Epithelial cell of alveolus of lung (primary cell): Measurements from ENCODE around the gene NT5C1A. TPM values are rescaled to one million over a fixed set of nuclear protein-coding genes. Genes with fewer than 3 reads are reported as not detected.

Source experiments
- total RNA-seq: library from RNA; depleted of rRNA; stranded (reverse); fragments of >200 nt; gene quantifications from 2 replicates; pipeline ENCODE4 v1.2.1, GENCODE V29; 2015

Gene NT5C1A
- not detected in 2 replicates for total RNA-seq

GRCh38 chr1:39671793-39672550, at the start of gene NT5C1A:
Gene NT5C1A, minus strand, starts transcription at chr1:39672107. Its CDS starts 69 bp downstream, at chr1:39672038.

GRCh38 chr1:39691383-39692151, 19.7 kb upstream of the NT5C1A start, which contains the start of gene HPCAL4:
Gene HPCAL4, minus strand, starts transcription at chr1:39691433. Its CDS starts 6,830 bp downstream, at chr1:39684603.

GRCh38 chr1:39639305-39640130, 32.4 kb downstream of the NT5C1A start, which contains the start of gene HEYL:
Gene HEYL, minus strand, starts transcription at chr1:39639643. Its CDS starts 18 bp downstream, at chr1:39639625.

Other genes starting within 250 kb of the NT5C1A start
- gene BMP8A, start 180.5 kb downstream of the NT5C1A start, total RNA-seq: 0.40 TPM in 1 of 2 replicates, not detected in the other
- 147 and 186 TPM in 2 replicates for gene PABPC4, start 95.3 kb downstream of the NT5C1A start, total RNA-seq
- 0.48 and 14.0 TPM in 2 replicates for gene HEYL, start 32.5 kb downstream of the NT5C1A start, total RNA-seq
- gene HPCAL4, start 19.3 kb upstream of the NT5C1A start, total RNA-seq: not detected in 2 replicates
- 51.8 and 53.0 TPM in 2 replicates for gene PPIE, start 66.8 kb upstream of the NT5C1A start, total RNA-seq
- 0.64 and 5.2 TPM in 2 replicates for gene OXCT2, start 99.2 kb upstream of the NT5C1A start, total RNA-seq
- gene BMP8B, start 116.8 kb upstream of the NT5C1A start, total RNA-seq: 0.08 TPM in 1 of 2 replicates, not detected in the other
- gene TRIT1, start 211.4 kb upstream of the NT5C1A start, total RNA-seq: 13.3 and 19.5 TPM in 2 replicates
- 0.32 and 0.52 TPM in 2 replicates for gene MYCL, start 229.8 kb upstream of the NT5C1A start, total RNA-seq